Liver (tissue), 9 donors: ENCODE results near the gene PRSS27. TPM values are rescaled to one million over a fixed set of nuclear protein-coding genes. Genes with fewer than 3 reads are reported as not detected.
"Not testable (repeated sequence)": the region's sequence is repeated elsewhere in the genome, so short reads cannot be mapped to it uniquely, and the experiment has no call there.

Experiments
- DNase-seq: peaks from one replicate; pipeline ENCODE4 v3.0.0-alpha.2; 2017; ENCODE audit warnings: low spot score
- H3K27ac ChIP-seq, 2 donors: one replicate each; pipeline ENCODE4 v1.7.0; 2013; ENCODE audit warnings: inconsistent platforms in 2 of 2, low read length in 2 of 2, control low read depth in 1 of 2, low read depth in 1 of 2, mild to moderate bottlenecking in 1 of 2
- H3K27me3 ChIP-seq, 4 donors: one replicate each; pipeline versions ENCODE4 v1.6.1 to v1.7.0; 2013; ENCODE audit warnings: low read length in 3 of 4, inconsistent platforms in 1 of 4, mild to moderate bottlenecking in 1 of 4, moderate library complexity in 1 of 4; ENCODE audit not compliant: control insufficient read depth in 4 of 4, insufficient read depth in 4 of 4
- H3K36me3 ChIP-seq, 4 donors: one replicate each; pipeline versions ENCODE4 v1.6.1 to v1.7.0; 2013; ENCODE audit warnings: low read length in 3 of 4, mild to moderate bottlenecking in 3 of 4, low read depth in 1 of 4, moderate library complexity in 1 of 4; ENCODE audit not compliant: control insufficient read depth in 4 of 4, insufficient read depth in 3 of 4
- H3K4me1 ChIP-seq, 4 donors: one replicate each; pipeline versions ENCODE4 v1.6.1 to v1.7.0; 2013; ENCODE audit warnings: low read length in 3 of 4, mild to moderate bottlenecking in 3 of 4, moderate library complexity in 1 of 4; ENCODE audit not compliant: control insufficient read depth in 4 of 4, insufficient read depth in 4 of 4
- H3K4me3 ChIP-seq, 3 donors: one replicate each; pipeline versions ENCODE4 v1.6.1 to v1.7.0; 2013; ENCODE audit warnings: low read length in 3 of 3, control low read depth in 1 of 3, low read depth in 1 of 3, mild to moderate bottlenecking in 1 of 3
- H3K9ac ChIP-seq, 2 donors: one replicate each; pipeline ENCODE4 v1.7.0; 2013; ENCODE audit warnings: low read length in 2 of 2, mild to moderate bottlenecking in 2 of 2, moderate library complexity in 2 of 2, control low read depth in 1 of 2, low read depth in 1 of 2
- H3K9me3 ChIP-seq, 4 donors: one replicate each; pipeline versions ENCODE4 v1.6.1 to v1.7.0; 2013; ENCODE audit warnings: low read length in 3 of 4; ENCODE audit not compliant: control insufficient read depth in 4 of 4
- ATF3 ChIP-seq: IDR thresholded peaks from 2 replicates; pipeline ENCODE4 v1.6.1; 2016; ENCODE audit warnings: antibody characterized with exemption
- EGR1 ChIP-seq, 2 donors: IDR thresholded peaks; 2 replicates each; pipeline ENCODE4 v1.6.1; 2016 to 2018; ENCODE audit warnings: antibody characterized with exemption in 2 of 2, low read depth in 2 of 2
- HNF4A ChIP-seq, 2 donors: conservative IDR thresholded peaks; 2 replicates each; pipeline ENCODE4 v1.6.1; 2016; ENCODE audit warnings: antibody characterized with exemption in 2 of 2, mild to moderate bottlenecking in 2 of 2
- HNF4G ChIP-seq: IDR thresholded peaks from 2 replicates; pipeline ENCODE4 v1.6.1; 2016; ENCODE audit warnings: antibody characterized with exemption
- JUND ChIP-seq, 2 donors: IDR thresholded peaks; 2 replicates each; pipeline ENCODE4 v1.6.1; 2016; ENCODE audit warnings: antibody characterized with exemption in 2 of 2
- MAX ChIP-seq: IDR thresholded peaks from 2 replicates; pipeline ENCODE4 v1.6.1; 2016; ENCODE audit warnings: antibody characterized with exemption
- RAD21 ChIP-seq, 2 donors: IDR thresholded peaks; 2 replicates each; pipeline ENCODE4 v1.6.1; 2016; ENCODE audit warnings: antibody characterized with exemption in 2 of 2, mild to moderate bottlenecking in 2 of 2
- REST ChIP-seq: IDR thresholded peaks from 2 replicates; pipeline ENCODE4 v1.6.1; 2016; ENCODE audit warnings: antibody characterized with exemption, mild to moderate bottlenecking
- RXRA ChIP-seq, 2 donors: IDR thresholded peaks; 2 replicates each; pipeline ENCODE4 v1.6.1; 2017 to 2018; ENCODE audit warnings: antibody characterized with exemption in 2 of 2, mild to moderate bottlenecking in 1 of 2
- SP1 ChIP-seq: IDR thresholded peaks from 2 replicates; pipeline ENCODE4 v1.6.1; 2018; ENCODE audit warnings: antibody characterized with exemption, mild to moderate bottlenecking
- ZBTB33 ChIP-seq: IDR thresholded peaks from 2 replicates; pipeline ENCODE4 v1.6.1; 2016; ENCODE audit warnings: antibody characterized with exemption
- WGBS: extraction: QIAGEN DNeasy Blood & Tissue Kit; methylation state at CpG from one replicate; pipeline ENCODE4 v1.1.7; 2013; 5-methylcytosine and 5-hydroxymethylcytosine counted together
- polyA plus RNA-seq, 2 donors: library from polyadenylated mRNA; stranded (reverse) in 1 of 2; unstranded in 1 of 2; fragments of 200-250 nt in 1 of 2; fragments of >200 nt in 1 of 2; fragmentation: Nextera tagmentation in 1 of 2; extraction: Ambion mirVana in 1 of 2; gene quantifications; one replicate each; pipeline versions ENCODE4 v1.2.1 to v1.2.3, GENCODE V29; 2013 to 2015
- total RNA-seq, 2 donors: library from RNA; depleted of rRNA; stranded (reverse); fragments of >200 nt; gene quantifications; one replicate each; pipeline ENCODE4 v1.2.3, GENCODE V29; 2014
- donor health status: healthy.
- donor health status: healthy.
- donor health status: healthy.
- donor health status: healthy.
- donor health status: healthy.

The PRSS27 gene
- total and polyA plus RNA-seq, 4 donors, result 0.05 to 1.5 (median 0.22) TPM; not detected in 1

- peaks cover 3 to 6% (median 5%) of the 10 kb centered on the region in 4 donors for H3K4me1 ChIP-seq
- H3K9me3 ChIP-seq, result no peaks in the 10 kb centered on the region
- no peak overlapping the region for H3K4me3 ChIP-seq
- 74% methylated on average over 16 of the region's 16 CpGs for WGBS
- no peak for DNase-seq
- H3K9ac ChIP-seq, result no peak overlapping the region
- no peak overlapping the region for H3K27ac ChIP-seq
- TF ChIP-seq RXRA (IDR thresholded peaks at IDR 0.05) (no peak), JUND (IDR thresholded peaks at IDR 0.05) (no peak), ZBTB33 (no peak), SP1 (no peak), ATF3 (no peak), EGR1 (IDR thresholded peaks at IDR 0.05; ENCODE audit: low read depth in 2 of 2) (no peak), HNF4A (conservative IDR thresholded peaks at IDR 0.05) (no peak), REST (no peak), RAD21 (IDR thresholded peaks at IDR 0.05) (no peak), HNF4G (no peak)
- H3K36me3 ChIP-seq, result no peaks in the 10 kb centered on the region
- H3K27me3 ChIP-seq, result no peaks in the 10 kb centered on the region
These were observed 4.9 kb upstream of the PRSS27 start for GRCh38 chr16:2724816-2725348.

- no peak overlapping the region for H3K27ac ChIP-seq
- H3K4me1 ChIP-seq, result peaks cover 10 to 13% (median 11%) of the 10 kb centered on the region in 4 donors
- no peaks in the 10 kb centered on the region for H3K9me3 ChIP-seq
- H3K4me3 ChIP-seq, result no peak overlapping the region
- no peaks in the 10 kb centered on the region for H3K27me3 ChIP-seq
- no peak for TF ChIP-seq MAX
- 80% methylated on average over 7 of the region's 7 CpGs for WGBS
- H3K9ac ChIP-seq, result no peak overlapping the region
- H3K36me3 ChIP-seq, result no peaks in the 10 kb centered on the region
- DNase-seq, result no peak
These were observed 4.2 kb upstream of the PRSS27 start for GRCh38 chr16:2724088-2724676.

GRCh38 chr16:2721634-2722173 lies 1.7 kb upstream of the PRSS27 start:
- Histone ChIP-seq H3K4me1 (peaks cover 13 to 21% (median 18%) of the 10 kb centered on the region in 4 donors), H3K4me3 (peak overlapping the region in 1 of 3 donors; percentile 83)
- not testable (repeated sequence) for DNase-seq, H3K27ac ChIP-seq, H3K9me3 ChIP-seq, H3K36me3 ChIP-seq, H3K27me3 ChIP-seq, H3K9ac ChIP-seq
- WGBS, result 42% methylated on average over 14 of the region's 14 CpGs
